Hematopoietic multipotent progenitor cell treated with erythropoietin and hydrocortisone succinate and interleukin-3 and kit ligand, for 15 days (in vitro differentiated cells): Measurements from ENCODE around the gene MBNL1.

Source experiments
- DNase-seq: peaks from one replicate; pipeline ENCODE4 v3.0.0-alpha.2; 2015; ENCODE audit warnings: low spot score

MBNL1 gene

GRCh38 chr3:152298393-152299248, 29.9 kb downstream of the MBNL1 start:
- peak; percentile 72 for DNase-seq

GRCh38 chr3:152299249-152299976, 30.7 kb downstream of the MBNL1 start:
- no peak for DNase-seq

GRCh38 chr3:152300029-152300731, 31.5 kb downstream of the MBNL1 start:
- DNase-seq, result no peak

GRCh38 chr3:152301745-152302181, 33.0 kb downstream of the MBNL1 start:
- DNase-seq, result no peak

- DNase-seq, result no peak
These were observed 33.8 kb downstream of the MBNL1 start for GRCh38 chr3:152302521-152303021.

- no peak for DNase-seq
These were observed 35.4 kb downstream of the MBNL1 start for GRCh38 chr3:152304160-152304559.

- no peak for DNase-seq
These were observed 36.3 kb downstream of the MBNL1 start for GRCh38 chr3:152305075-152305474.

GRCh38 chr3:152307829-152308474, 39.2 kb downstream of the MBNL1 start:
- no peak for DNase-seq

- DNase-seq, result no peak
These were observed 39.7 kb downstream of the MBNL1 start for GRCh38 chr3:152308475-152308844.

GRCh38 chr3:152309031-152309430, 40.3 kb downstream of the MBNL1 start:
- DNase-seq, result no peak

- no peak for DNase-seq
These were observed 41.0 kb downstream of the MBNL1 start for GRCh38 chr3:152309535-152310307.

GRCh38 chr3:152313430-152313829, 44.7 kb downstream of the MBNL1 start:
- no peak for DNase-seq

GRCh38 chr3:152313914-152314313, 45.2 kb downstream of the MBNL1 start:
- no peak for DNase-seq

- DNase-seq, result no peak
These were observed 46.1 kb downstream of the MBNL1 start for GRCh38 chr3:152314677-152315353.

GRCh38 chr3:152315623-152316022, 46.9 kb downstream of the MBNL1 start:
- DNase-seq, result no peak

- DNase-seq, result no peak
These were observed 47.6 kb downstream of the MBNL1 start for GRCh38 chr3:152316318-152316717.

- no peak for DNase-seq
These were observed 48.5 kb downstream of the MBNL1 start for GRCh38 chr3:152317184-152317583.

- DNase-seq, result no peak
These were observed 49.2 kb downstream of the MBNL1 start for GRCh38 chr3:152317956-152318355.

GRCh38 chr3:152318512-152318911, 49.8 kb downstream of the MBNL1 start:
- DNase-seq, result no peak

GRCh38 chr3:152319256-152319655, 50.5 kb downstream of the MBNL1 start:
- no peak for DNase-seq
